HepG2 (cell line): ENCODE data around the gene DNLZ. TPM values are rescaled to one million over a fixed set of nuclear protein-coding genes. Genes with fewer than 3 reads are reported as not detected.
A peak's percentile ranks its signal among the peaks of the same experiment; 100 is the strongest.

Experiments
- ELF1 ChIP-seq: sonication (generic); formaldehyde crosslinking; IDR thresholded peaks from 2 replicates; pipeline ENCODE4 v1.4.0; 2020; ENCODE audit warnings: missing genetic modification reagents
- HDAC1 ChIP-seq: sonication (generic); formaldehyde crosslinking; IDR thresholded peaks from 2 replicates; pipeline ENCODE4 v1.5.1; 2020; ENCODE audit warnings: mild to moderate bottlenecking, missing genetic modification reagents
- HIVEP1 ChIP-seq: sonication (generic); formaldehyde crosslinking; IDR thresholded peaks from 2 replicates; pipeline ENCODE4 v1.4.0; 2020; ENCODE audit warnings: mild to moderate bottlenecking, missing genetic modification reagents
- HOXA3 ChIP-seq: sonication (generic); formaldehyde crosslinking; IDR thresholded peaks from 2 replicates; pipeline ENCODE4 v1.5.0; 2020; ENCODE audit warnings: missing genetic modification reagents
- KLF9 ChIP-seq: IDR thresholded peaks from 2 replicates; pipeline ENCODE4 v1.6.1; 2016; ENCODE audit warnings: low read depth
- MIER2 ChIP-seq: IDR thresholded peaks from 2 replicates; pipeline ENCODE4 v1.6.1; 2016; ENCODE audit warnings: missing biosample characterization, missing genetic modification reagents
- NRL ChIP-seq: sonication (generic); formaldehyde crosslinking; IDR thresholded peaks from 2 replicates; pipeline ENCODE4 v1.5.0; 2020; ENCODE audit warnings: missing genetic modification reagents, mild to moderate bottlenecking, moderate library complexity, borderline replicate concordance
- PRDM15 ChIP-seq: sonication (generic); formaldehyde crosslinking; IDR thresholded peaks from 2 replicates; pipeline ENCODE4 v1.4.0; 2020; ENCODE audit warnings: missing genetic modification reagents
- SNAPC4 ChIP-seq: sonication (generic); formaldehyde crosslinking; IDR thresholded peaks from 2 replicates; pipeline ENCODE4 v1.4.0; 2020; ENCODE audit warnings: mild to moderate bottlenecking, missing genetic modification reagents
- TEAD3 ChIP-seq: optimal IDR thresholded peaks from 2 replicates; pipeline ENCODE3; 2016; ENCODE audit warnings: borderline replicate concordance
- ZNF275 ChIP-seq: sonication (generic); formaldehyde crosslinking; IDR thresholded peaks from 2 replicates; pipeline ENCODE4 v1.8.0; 2022; ENCODE audit warnings: missing genetic modification reagents, mild to moderate bottlenecking, inconsistent platforms, borderline replicate concordance
- ZNF331 ChIP-seq: sonication (generic); formaldehyde crosslinking; IDR thresholded peaks from 2 replicates; pipeline ENCODE4 v1.4.0; 2020; ENCODE audit warnings: missing genetic modification reagents
- ZNF530 ChIP-seq: sonication (generic); formaldehyde crosslinking; IDR thresholded peaks from 2 replicates; pipeline ENCODE4 v1.5.0; 2020; ENCODE audit warnings: low read depth, mild to moderate bottlenecking, missing genetic modification reagents
- ZNF704 ChIP-seq: sonication (generic); formaldehyde crosslinking; IDR thresholded peaks from 2 replicates; pipeline ENCODE4 v1.8.1; 2023; ENCODE audit warnings: mild to moderate bottlenecking, inconsistent platforms, moderate library complexity, missing genetic modification reagents, borderline replicate concordance
- ZNF784 ChIP-seq: sonication (generic); formaldehyde crosslinking; IDR thresholded peaks from 2 replicates; pipeline ENCODE4 v1.5.1; 2020; ENCODE audit warnings: missing genetic modification reagents, mild to moderate bottlenecking, borderline replicate concordance
- ZNF792 ChIP-seq: IDR thresholded peaks from 2 replicates; pipeline ENCODE4 v1.6.1; 2016
- polyA plus RNA-seq, 8 experiments: library from polyadenylated mRNA; depleted of rRNA in 3 of 8; stranded (reverse) in 7 of 8; unstranded in 1 of 8; fragments of >200 nt; fragmentation: Illumina TruSeq in 4 of 8; extraction: Trizol in 4 of 8; gene quantifications; 2 replicates each; pipeline versions ENCODE4 v1.2.1 to v1.2.3, GENCODE V29; 2011 to 2016; ENCODE audit warnings: low read depth in 4 of 8, missing spikeins in 1 of 8, mixed read lengths in 1 of 8; ENCODE audit not compliant: insufficient read depth in 1 of 8
- total RNA-seq, 5 experiments: library from RNA; depleted of rRNA; stranded (reverse); fragments of >200 nt; fragmentation: Illumina TruSeq; extraction: Trizol; gene quantifications; 2 replicates each; pipeline ENCODE4 v1.2.3, GENCODE V29; 2016; ENCODE audit warnings: low read depth in 1 of 5

DNLZ gene
- total and polyA plus RNA-seq, 2 of the 13 experiments (the other 11 are each of a cell fraction or from before 2014, with no cell fraction given): 3.4 to 8.0 TPM

GRCh38 chr9:136373300-136374182 lies 10.0 kb upstream of the DNLZ start, which contains the start of gene CARD9 (continued):
- TF ChIP-seq HOXA3 (CRISPR knock-in tag) (peak; percentile 66; the same call in 1 of the 2 replicates), KLF9 (no peak), ZNF275 (CRISPR knock-in tag) (no peak), MIER2 (no peak), ZNF331 (CRISPR knock-in tag) (0 out of 2 replicates have a peak, but pooled peaks have one; percentile 10), ZNF530 (CRISPR knock-in tag) (no peak), ZNF704 (CRISPR knock-in tag) (0 out of 2 replicates have a peak, but pooled peaks have one; percentile 43), ZNF784 (CRISPR knock-in tag) (no peak), PRDM15 (CRISPR knock-in tag) (no peak), SNAPC4 (0 out of 2 replicates have a peak, but pooled peaks have one; percentile 35), ELF1 (peak; percentile 76), NRL (peak; percentile 5; the same call in 1 of the 2 replicates), HIVEP1 (CRISPR knock-in tag) (peak; percentile 57; the same call in 1 of the 2 replicates), HDAC1 (CRISPR knock-in tag) (0 out of 2 replicates have a peak, but pooled peaks have one; percentile 32), ZNF792 (CRISPR knock-in tag) (no peak), TEAD3 (CRISPR knock-in tag) (no peak)
